ENCODE measurements around the gene ALAD.

DNA sequence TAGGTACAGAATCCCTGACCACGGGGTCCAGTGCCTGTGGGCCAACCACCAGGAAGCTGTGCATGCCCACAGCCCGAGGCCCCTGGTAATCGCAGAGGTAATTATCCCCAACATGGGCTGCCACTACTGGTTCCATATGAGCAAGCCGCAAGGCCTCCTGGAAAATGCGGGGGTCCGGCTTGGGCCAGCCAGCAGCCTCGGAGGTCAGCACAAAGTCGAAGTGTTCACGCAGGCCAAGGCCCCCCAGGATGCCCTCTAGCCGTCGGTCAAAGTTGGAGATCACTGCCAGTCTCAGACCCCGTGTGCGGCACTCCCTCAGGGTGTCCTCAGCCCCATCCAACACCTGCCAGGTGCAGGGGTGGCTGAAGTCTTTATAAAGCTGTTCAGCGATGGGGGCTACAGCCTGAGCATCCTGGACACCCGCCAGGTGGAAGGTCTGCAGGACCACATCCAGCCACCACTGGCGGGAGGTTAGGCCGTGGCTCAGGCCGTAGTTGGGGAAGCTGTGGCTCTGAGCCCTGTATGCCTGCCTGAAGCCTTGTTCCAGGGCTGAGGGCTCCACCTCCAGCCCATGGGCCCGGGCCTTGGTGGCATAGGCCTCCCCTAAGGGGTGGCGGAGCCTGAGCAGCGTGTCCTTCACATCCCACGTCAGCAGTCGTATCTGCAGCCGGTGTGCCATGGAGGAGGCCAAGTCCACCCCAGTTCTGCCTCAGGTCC, 27.2 kb downstream of the ALAD start:
- no peak for TF ChIP-seq CTCF (conservative IDR thresholded peaks at IDR 0.05 in 1 of 2, IDR thresholded peaks at IDR 0.05 in 1 of 2; ENCODE audit: extremely low read depth in 1 of 2, insufficient read depth in 1 of 2, low read depth in 1 of 2, low read length in 2 of 2)
- no peak for TF ChIP-seq EZH2 (IDR thresholded peaks at IDR 0.05; ENCODE audit: borderline replicate concordance, low read length)
